GM21786 (cell line): ENCODE results near the gene GKN2.

Experiments used
- ATAC-seq: cut with Tn5 transposase; IDR thresholded peaks from one replicate; pipeline ENCODE4 v1.9.1; 2021; ENCODE audit not compliant: unreplicated experiment

The GKN2 gene

GRCh38 chr2:68952887-68953521 is at the start of gene GKN2:
GKN2 (minus strand) TSS chr2:68952893; CDS start chr2:68952861, 32 bp downstream.
- no peak for ATAC-seq

GRCh38 chr2:69001879-69002278 is 49.2 kb upstream of the GKN2 start:
- ATAC-seq: no peak

- ATAC-seq: no peak
Observed at GRCh38 chr2:68997401-68997800, 44.7 kb upstream of the GKN2 start.

- no peak for ATAC-seq
Observed at GRCh38 chr2:68995916-68996315, 43.2 kb upstream of the GKN2 start.

GRCh38 chr2:68994864-68995263 is 42.2 kb upstream of the GKN2 start:
- ATAC-seq: no peak

GRCh38 chr2:68993660-68994059 is 41.0 kb upstream of the GKN2 start:
- no peak for ATAC-seq

GRCh38 chr2:68992933-68993332 is 40.2 kb upstream of the GKN2 start:
- no peak for ATAC-seq

GRCh38 chr2:68992341-68992740 is 39.6 kb upstream of the GKN2 start:
- ATAC-seq: no peak

GRCh38 chr2:68989035-68989434 is 36.3 kb upstream of the GKN2 start:
- no peak for ATAC-seq

GRCh38 chr2:68987021-68987503 is 34.4 kb upstream of the GKN2 start:
- ATAC-seq: no peak

GRCh38 chr2:68980956-68981355 is 28.3 kb upstream of the GKN2 start:
- no peak for ATAC-seq

GRCh38 chr2:68978098-68978497 is 25.4 kb upstream of the GKN2 start:
- ATAC-seq: no peak

GRCh38 chr2:68977453-68977852 is 24.8 kb upstream of the GKN2 start:
- ATAC-seq: no peak

- no peak for ATAC-seq
Observed at GRCh38 chr2:68975844-68976243, 23.2 kb upstream of the GKN2 start.

GRCh38 chr2:68974946-68975665 is 22.4 kb upstream of the GKN2 start:
- ATAC-seq: no peak

GRCh38 chr2:68974251-68974650 is 21.6 kb upstream of the GKN2 start, which contains the start of gene GKN1:
GKN1 (plus strand) TSS chr2:68974636; CDS start chr2:68974678, 42 bp downstream.
- ATAC-seq: no peak

- no peak for ATAC-seq
Observed at GRCh38 chr2:68971591-68972231, 19.0 kb upstream of the GKN2 start.

- no peak for ATAC-seq
Observed at GRCh38 chr2:68970566-68971265, 18.0 kb upstream of the GKN2 start.

GRCh38 chr2:68969736-68970490 is 17.2 kb upstream of the GKN2 start:
- ATAC-seq: no peak

GRCh38 chr2:68968221-68968620 is 15.5 kb upstream of the GKN2 start:
- no peak for ATAC-seq

GRCh38 chr2:68964282-68964681 is 11.6 kb upstream of the GKN2 start:
- ATAC-seq: no peak
